Measurements from ENCODE around the gene LRP1B. TPM values are rescaled to one million over a fixed set of nuclear protein-coding genes. Genes with fewer than 3 reads are reported as not detected.

Gene LRP1B
- polyA plus RNA-seq, 1 of the 3 experiments (the other 2 are of a cell fraction) = 0.28 TPM

GRCh38 chr2:141582213-141582612, 548.6 kb downstream of the LRP1B start (continued):
- TF ChIP-seq IRF3 (IDR thresholded peaks at IDR 0.05; ENCODE audit: low read depth, low read length) = no peak

GRCh38 chr2:141579071-141579470, 551.7 kb downstream of the LRP1B start:
- H3K36me3 ChIP-seq (replicated peaks in 1 of 2; ENCODE audit: control insufficient read depth in 1 of 2, insufficient read depth in 2 of 2, low read length in 1 of 2) = no peaks in the 10 kb centered on the region
- no peaks in the 10 kb centered on the region for H3K9me3 ChIP-seq
- H3K4me1 ChIP-seq (ENCODE audit: control insufficient read depth in 1 of 2, insufficient read depth in 2 of 2, low read depth in 1 of 2, low read length in 1 of 2) = no peaks in the 10 kb centered on the region
- no peaks in the 10 kb centered on the region for H3K27me3 ChIP-seq (ENCODE audit: insufficient read depth)
- H3K4me2 ChIP-seq = no peak overlapping the region
- CTCF ChIA-PET = no interaction called here
- no peak overlapping the region for H3K27ac ChIP-seq (ENCODE audit: low read depth in 2 of 2, low read length in 1 of 2)
- H2AFZ ChIP-seq (ENCODE audit: low read depth) = no peak overlapping the region
- DNase-seq = no peak
- H3F3A ChIP-seq (replicated peaks; ENCODE audit: insufficient read depth) = no peaks in the 10 kb centered on the region
- no peaks in the 10 kb centered on the region for H3K9me2 ChIP-seq
- no peak for TF ChIP-seq GATA2 (CRISPR knock-in tag; IDR thresholded peaks at IDR 0.05)
- no peak for TF ChIP-seq USF2 (IDR thresholded peaks at IDR 0.05; ENCODE audit: borderline replicate concordance, low read depth, low read length)
- TF ChIP-seq POLR2AphosphoS5 (IDR thresholded peaks at IDR 0.05; ENCODE audit: low read depth, low read length) = no peak
- no peak for TF ChIP-seq JUND (IDR thresholded peaks at IDR 0.05)
- TF ChIP-seq PBX3 (IDR thresholded peaks at IDR 0.05) = no peak
- no peak for TF ChIP-seq CTCF (IDR thresholded peaks at IDR 0.05)
- no peak for TF ChIP-seq EP300 (IDR thresholded peaks at IDR 0.05; ENCODE audit: borderline replicate concordance in 1 of 2, low read depth in 1 of 2, low read length in 1 of 2)
- TF ChIP-seq TAF1 (IDR thresholded peaks at IDR 0.05; ENCODE audit: borderline replicate concordance, low read depth, low read length) = no peak
- TF ChIP-seq NFIC (IDR thresholded peaks at IDR 0.05; ENCODE audit: borderline replicate concordance) = no peak
- no peaks in the 10 kb centered on the region for H4K20me1 ChIP-seq (ENCODE audit: insufficient read depth)
- H3K9ac ChIP-seq = no peak overlapping the region
- 79% methylated on average over 5 of the region's 5 CpGs for WGBS (ENCODE audit: low lambda C conversion rate)
- H3K79me2 ChIP-seq (ENCODE audit: insufficient read depth) = no peaks in the 10 kb centered on the region
- H3K4me3 ChIP-seq (ENCODE audit: low read depth in 2 of 2, low read length in 1 of 2) = no peak overlapping the region
- POLR2A ChIA-PET = no interaction called here
